GM18498 (cell line): ENCODE data around the gene CCDC86.

Experiments
- ATAC-seq: cut with Tn5 transposase; IDR thresholded peaks from one replicate; pipeline ENCODE4 v1.9.1; 2021; ENCODE audit warnings: mild to moderate bottlenecking, moderate library complexity; ENCODE audit not compliant: unreplicated experiment

CCDC86 gene

GRCh38 chr11:60887556-60887955, 45.6 kb downstream of the CCDC86 start:
- peak; percentile 59 for ATAC-seq

- ATAC-seq, result no peak
Observed at GRCh38 chr11:60889869-60890311, 48.0 kb downstream of the CCDC86 start.

- ATAC-seq, result no peak
Observed at GRCh38 chr11:60890696-60891095, 48.8 kb downstream of the CCDC86 start.

GRCh38 chr11:60891103-60891741, 49.3 kb downstream of the CCDC86 start:
- ATAC-seq, result no peak

GRCh38 chr11:60895687-60896086, 53.8 kb downstream of the CCDC86 start:
- ATAC-seq, result no peak

GRCh38 chr11:60897496-60897895, 55.6 kb downstream of the CCDC86 start:
- no peak for ATAC-seq

- ATAC-seq, result peak; percentile 62
Observed at GRCh38 chr11:60899046-60899936, 57.4 kb downstream of the CCDC86 start.

- ATAC-seq, result no peak
Observed at GRCh38 chr11:60899977-60900376, 58.1 kb downstream of the CCDC86 start.
